IPS DF 6.9 (cell line): ENCODE measurements around the gene TPP1.

Experiments
- DNase-seq: peaks from one replicate; pipeline ENCODE4 v3.0.0-alpha.2; 2013; ENCODE audit warnings: low read depth, low spot score
- H3K27ac ChIP-seq: one replicate; pipeline ENCODE4 v1.5.1; 2013; ENCODE audit warnings: low read length, control low read depth
- H3K27me3 ChIP-seq: 2 replicates; pipeline ENCODE4 v1.6.1; 2013; ENCODE audit warnings: mild to moderate bottlenecking, low read length; ENCODE audit not compliant: control insufficient read depth, insufficient read depth
- H3K36me3 ChIP-seq: 2 replicates; pipeline ENCODE4 v1.6.1; 2013; ENCODE audit warnings: low read length; ENCODE audit not compliant: control insufficient read depth, insufficient read depth
- H3K4me1 ChIP-seq: 2 replicates; pipeline ENCODE4 v1.6.1; 2013; ENCODE audit warnings: low read length; ENCODE audit not compliant: control insufficient read depth, insufficient read depth
- H3K4me3 ChIP-seq: 2 replicates; pipeline ENCODE4 v1.5.1; 2013; ENCODE audit warnings: mild to moderate bottlenecking, low read length
- H3K9me3 ChIP-seq: 2 replicates; pipeline ENCODE4 v1.6.1; 2013; ENCODE audit warnings: low read length, inconsistent platforms; ENCODE audit not compliant: control insufficient read depth, insufficient read depth
- WGBS: extraction: QIAGEN DNeasy Blood & Tissue Kit; methylation state at CpG from one replicate; pipeline ENCODE4 v1.1.7; 2013; ENCODE audit warnings: mixed read lengths, missing lambda C conversion rate; ENCODE audit not compliant: insufficient read length, insufficient coverage; 5-methylcytosine and 5-hydroxymethylcytosine counted together

TPP1 gene

DNA sequence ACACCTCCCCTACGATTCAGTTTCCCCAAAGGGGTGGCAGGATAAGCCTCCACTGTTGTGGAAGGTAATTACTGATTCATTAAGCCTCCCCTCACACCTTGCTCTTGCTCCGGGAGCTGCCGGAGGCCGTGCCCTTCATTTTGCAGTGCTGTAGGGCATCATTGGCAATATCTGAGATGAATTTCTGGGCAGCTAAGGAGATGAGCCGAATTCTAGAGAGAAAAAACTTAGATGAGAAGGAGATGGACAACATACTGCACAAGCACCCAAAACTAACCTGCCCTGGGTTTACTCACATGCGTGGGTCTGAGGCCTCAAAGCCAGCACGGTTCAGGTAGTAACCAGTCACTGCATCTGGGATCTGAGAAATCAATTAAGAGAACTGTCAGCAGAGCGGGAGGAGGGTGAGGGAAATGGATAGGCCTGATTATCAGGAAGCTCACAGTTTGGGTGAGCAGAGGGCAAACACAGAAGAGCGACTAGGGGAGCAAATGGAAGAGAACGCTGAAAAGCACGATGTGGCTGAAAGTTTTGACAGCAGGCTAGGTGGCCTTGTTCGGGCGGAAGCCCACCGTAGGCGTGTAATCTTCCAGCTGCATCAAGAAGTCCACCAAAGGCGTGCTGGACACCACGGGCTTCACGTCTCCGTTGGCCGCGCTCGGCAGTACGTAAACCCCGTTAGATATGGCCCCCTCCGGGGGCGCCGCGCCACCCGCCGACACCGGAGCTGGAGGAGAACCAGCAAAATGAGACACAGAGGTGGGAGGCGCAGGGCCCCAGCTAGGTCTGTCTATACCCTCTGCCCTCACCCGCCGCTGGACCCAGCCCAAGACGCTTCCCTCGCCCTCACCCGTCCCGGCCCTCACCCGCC lies 7.9 kb downstream of the TPP1 start:
- H3K9me3 ChIP-seq: no peaks in the 10 kb centered on the region
- no peak for DNase-seq
- H3K4me3 ChIP-seq: peak overlapping the region; percentile 73
- peaks cover 30% of the 10 kb centered on the region; the same call in 1 of the 2 replicates for H3K36me3 ChIP-seq
- no peaks in the 10 kb centered on the region for H3K27me3 ChIP-seq
- no peak overlapping the region for H3K27ac ChIP-seq
- peaks cover 2% of the 10 kb centered on the region; the same call in 1 of the 2 replicates for H3K4me1 ChIP-seq
- WGBS: no CpG with 5 or more reads among the region's 39 CpGs

- Histone ChIP-seq H3K36me3 (peaks cover 30% of the 10 kb centered on the region; the same call in 1 of the 2 replicates), H3K4me3 (no peak overlapping the region), H3K27me3 (no peaks in the 10 kb centered on the region), H3K4me1 (peaks cover 2% of the 10 kb centered on the region; the same call in 1 of the 2 replicates), H3K9me3 (no peaks in the 10 kb centered on the region), H3K27ac (no peak overlapping the region)
- DNase-seq: no peak
- WGBS: no CpG with 5 or more reads among the region's 6 CpGs
Measured at GRCh38 chr11:6610591-6610990, 8.6 kb downstream of the TPP1 start.

- no peak for DNase-seq
- Histone ChIP-seq H3K9me3 (no peaks in the 10 kb centered on the region), H3K36me3 (peaks cover 30% of the 10 kb centered on the region; the same call in 1 of the 2 replicates), H3K4me3 (no peak overlapping the region), H3K27ac (no peak overlapping the region), H3K4me1 (peaks cover 2% of the 10 kb centered on the region; the same call in 1 of the 2 replicates), H3K27me3 (no peaks in the 10 kb centered on the region)
- no CpG with 5 or more reads among the region's 8 CpGs for whole genome bisulfite sequencing
Measured at GRCh38 chr11:6609502-6610015, 9.7 kb downstream of the TPP1 start.

DNA sequence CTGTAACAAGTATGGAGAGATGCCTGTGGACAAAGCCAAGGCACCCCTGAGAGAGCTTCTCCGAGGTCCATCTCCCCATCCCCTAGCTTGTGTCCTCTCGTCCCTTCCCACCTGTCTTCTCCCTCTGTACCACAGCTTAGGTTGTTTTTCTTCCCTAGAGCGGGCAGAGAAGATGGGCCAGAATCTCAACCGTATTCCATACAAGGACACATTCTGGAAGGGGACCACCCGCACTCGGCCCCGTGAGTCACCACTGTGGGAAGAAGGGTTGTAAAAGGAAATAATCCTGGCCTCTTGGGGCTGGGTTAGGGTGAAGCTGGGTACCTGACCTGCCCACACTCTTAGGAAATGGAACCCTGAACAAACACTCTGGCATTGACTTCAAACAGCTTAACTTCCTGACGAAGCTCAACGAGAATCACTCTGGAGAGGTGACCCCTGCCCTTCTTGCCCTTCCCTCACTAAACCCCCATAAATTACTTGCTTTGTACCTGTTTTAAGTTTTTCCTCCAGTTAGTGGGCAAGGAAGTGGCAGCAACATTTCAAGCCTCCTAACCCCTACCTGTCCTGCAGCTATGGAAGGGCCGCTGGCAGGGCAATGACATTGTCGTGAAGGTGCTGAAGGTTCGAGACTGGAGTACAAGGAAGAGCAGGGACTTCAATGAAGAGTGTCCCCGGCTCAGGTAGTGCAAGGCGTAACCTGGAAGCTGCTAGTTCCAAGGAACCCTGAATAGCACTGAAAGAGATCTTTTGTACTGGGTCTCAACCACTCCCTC lies 10.3 kb downstream of the TPP1 start:
- Histone ChIP-seq H3K27me3 (no peaks in the 10 kb centered on the region), H3K9me3 (no peaks in the 10 kb centered on the region), H3K4me3 (no peak overlapping the region), H3K36me3 (peaks cover 30% of the 10 kb centered on the region; the same call in 1 of the 2 replicates), H3K27ac (no peak overlapping the region), H3K4me1 (peaks cover 2% of the 10 kb centered on the region; the same call in 1 of the 2 replicates)
- WGBS: no CpG with 5 or more reads among the region's 14 CpGs
- DNase-seq: no peak

- WGBS: no CpG with 5 or more reads among the region's 9 CpGs
- Histone ChIP-seq H3K4me3 (no peak overlapping the region), H3K36me3 (peaks cover 30% of the 10 kb centered on the region; the same call in 1 of the 2 replicates)
Measured at GRCh38 chr11:6608011-6608410, 11.2 kb downstream of the TPP1 start.

DNA sequence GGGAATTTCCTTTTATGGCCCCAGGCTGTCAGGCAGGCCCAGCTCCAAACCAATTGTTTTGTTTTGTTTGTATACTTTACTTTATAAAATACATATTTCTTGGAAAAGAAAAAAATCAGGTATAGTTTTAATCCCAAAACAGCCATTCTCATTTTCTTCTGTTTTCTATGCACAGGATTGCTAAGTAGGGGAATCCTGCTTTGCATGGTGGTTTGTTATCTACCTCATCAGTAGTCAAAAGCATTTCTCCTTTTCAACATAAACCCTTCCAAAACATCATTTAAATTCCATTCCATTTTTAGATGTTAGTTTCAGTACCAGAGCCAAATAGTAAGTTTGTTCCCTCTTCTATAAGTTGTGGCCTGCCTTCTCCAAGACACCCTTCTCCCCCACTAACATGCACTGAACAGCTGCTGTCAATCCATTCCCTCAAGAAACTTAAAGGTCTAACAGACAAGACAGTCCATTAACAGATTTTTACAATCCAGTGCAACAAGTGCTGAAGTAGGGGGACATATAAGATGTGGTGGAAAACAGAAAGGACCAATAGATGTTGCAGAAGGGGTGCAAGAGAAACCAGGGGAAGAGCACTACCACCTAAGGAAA lies 11.9 kb downstream of the TPP1 start:
- H3K27ac ChIP-seq: no peak overlapping the region
- no peak for DNase-seq
- H3K4me1 ChIP-seq: peaks cover 2% of the 10 kb centered on the region; the same call in 1 of the 2 replicates
- peaks cover 30% of the 10 kb centered on the region; the same call in 1 of the 2 replicates for H3K36me3 ChIP-seq
- H3K4me3 ChIP-seq: no peak overlapping the region
- no peaks in the 10 kb centered on the region for H3K9me3 ChIP-seq
- no peaks in the 10 kb centered on the region for H3K27me3 ChIP-seq

More at GRCh38 chr11:6608011-6608410, 11.2 kb downstream of the TPP1 start:
- peaks cover 2% of the 10 kb centered on the region; the same call in 1 of the 2 replicates for H3K4me1 ChIP-seq
- DNase-seq: no peak
- no peak overlapping the region for H3K27ac ChIP-seq
- H3K27me3 ChIP-seq: no peaks in the 10 kb centered on the region
- H3K9me3 ChIP-seq: no peaks in the 10 kb centered on the region

DNA sequence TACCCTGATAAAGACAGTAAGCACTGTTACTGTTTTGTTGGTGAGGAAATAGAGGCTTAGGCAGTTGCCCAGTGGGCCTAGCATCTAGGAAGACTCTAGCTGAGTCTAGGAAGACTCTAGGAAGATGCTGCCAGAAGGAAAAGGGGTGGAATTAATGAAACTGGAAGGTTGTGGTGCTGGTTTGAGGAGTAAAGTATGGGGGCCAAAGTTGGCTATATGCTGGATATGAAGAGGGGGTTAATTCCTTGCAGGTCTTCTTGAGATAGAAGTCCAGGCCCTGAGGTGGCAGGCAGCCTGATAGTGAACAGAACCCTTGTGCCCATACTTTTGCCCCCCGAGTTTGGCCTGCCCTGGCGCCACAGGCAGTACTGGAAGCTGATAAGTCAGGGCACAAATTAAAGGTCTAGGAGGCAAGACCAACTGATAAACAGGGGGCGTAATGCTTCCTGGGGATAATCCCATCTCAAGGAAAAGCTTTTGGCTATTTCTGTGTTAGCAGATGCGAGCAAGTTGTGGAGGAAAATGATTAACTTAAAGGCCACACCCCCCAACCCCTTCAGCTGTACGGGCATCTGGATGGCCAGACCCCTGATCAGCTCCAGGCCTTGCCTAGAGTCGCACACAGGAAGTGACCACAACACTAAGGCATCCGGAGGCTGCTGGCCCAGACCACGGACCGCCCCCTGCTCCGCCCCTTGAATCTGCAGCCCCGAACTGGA lies 12.6 kb downstream of the TPP1 start:
- no peaks in the 10 kb centered on the region for H3K9me3 ChIP-seq
- H3K36me3 ChIP-seq: peaks cover 30% of the 10 kb centered on the region; the same call in 1 of the 2 replicates
- no CpG with 5 or more reads among the region's 11 CpGs for WGBS
- no peak overlapping the region for H3K4me3 ChIP-seq
- H3K4me1 ChIP-seq: peaks cover 2% of the 10 kb centered on the region; the same call in 1 of the 2 replicates
- no peak overlapping the region for H3K27ac ChIP-seq
- no peaks in the 10 kb centered on the region for H3K27me3 ChIP-seq
- DNase-seq: peak; percentile 87

DNA sequence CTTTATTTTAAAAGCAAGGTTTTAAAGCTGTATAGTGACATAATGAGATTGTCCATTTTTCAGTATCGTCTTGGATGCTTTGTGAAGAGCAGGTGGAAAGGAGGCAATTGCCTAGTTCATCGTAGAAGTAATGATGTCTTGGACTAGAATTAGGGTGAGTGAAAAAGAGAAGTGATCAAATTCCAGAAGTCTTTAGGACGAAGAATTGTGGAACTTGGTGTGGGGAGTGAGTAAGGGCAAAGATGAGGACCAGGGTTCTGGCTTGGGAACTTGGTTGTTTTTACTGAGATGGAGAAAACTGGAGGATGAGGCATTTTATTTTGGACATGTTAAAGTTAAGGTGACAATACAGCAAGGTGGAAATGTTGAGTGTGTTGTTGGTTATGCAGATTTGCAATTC lies 14.4 kb downstream of the TPP1 start:
- no peak for DNase-seq
- no peaks in the 10 kb centered on the region for H3K9me3 ChIP-seq
- H3K4me3 ChIP-seq: no peak overlapping the region; the same call in 1 of the 2 replicates
- H3K27me3 ChIP-seq: no peaks in the 10 kb centered on the region
- peaks cover 31% of the 10 kb centered on the region; the same call in 1 of the 2 replicates for H3K36me3 ChIP-seq
- H3K27ac ChIP-seq: no peak overlapping the region
- H3K4me1 ChIP-seq: peaks cover 2% of the 10 kb centered on the region; the same call in 1 of the 2 replicates
- WGBS: no CpG with 5 or more reads among the region's 3 CpGs

- Histone ChIP-seq H3K9me3 (no peaks in the 10 kb centered on the region), H3K4me3 (peak overlapping the region; percentile 81), H3K27me3 (no peaks in the 10 kb centered on the region), H3K36me3 (peaks cover 25% of the 10 kb centered on the region; the same call in 1 of the 2 replicates), H3K4me1 (peaks cover 2% of the 10 kb centered on the region; the same call in 1 of the 2 replicates), H3K27ac (no peak overlapping the region)
- DNase-seq: no peak
- WGBS: no CpG with 5 or more reads among the region's 20 CpGs
Measured at GRCh38 chr11:6604081-6604626, 15.1 kb downstream of the TPP1 start.
